Thyroid gland (tissue), 4 donors: ENCODE measurements around the gene IKZF1.

Experiments used
- POLR2A ChIP-seq, 2 donors: fragments of 450-650 bp; IDR thresholded peaks; one replicate each; pipeline ENCODE4 v1.6.1; 2017; ENCODE audit warnings: antibody characterized with exemption in 2 of 2, mild to moderate bottlenecking in 2 of 2, moderate library complexity in 1 of 2
- TF ChIP-seq, protein P1 (sequence below), 6 experiments: fragments of 200-600 bp in 3 of 6; fragments of 450-650 bp in 3 of 6; sonication (generic) in 3 of 6; IDR thresholded peaks; one replicate each; pipeline ENCODE4 v1.5.1; 2016 to 2019; ENCODE audit warnings: antibody characterized with exemption in 6 of 6, mild to moderate bottlenecking in 2 of 6, inconsistent platforms in 1 of 6, moderate library complexity in 1 of 6

DNA sequence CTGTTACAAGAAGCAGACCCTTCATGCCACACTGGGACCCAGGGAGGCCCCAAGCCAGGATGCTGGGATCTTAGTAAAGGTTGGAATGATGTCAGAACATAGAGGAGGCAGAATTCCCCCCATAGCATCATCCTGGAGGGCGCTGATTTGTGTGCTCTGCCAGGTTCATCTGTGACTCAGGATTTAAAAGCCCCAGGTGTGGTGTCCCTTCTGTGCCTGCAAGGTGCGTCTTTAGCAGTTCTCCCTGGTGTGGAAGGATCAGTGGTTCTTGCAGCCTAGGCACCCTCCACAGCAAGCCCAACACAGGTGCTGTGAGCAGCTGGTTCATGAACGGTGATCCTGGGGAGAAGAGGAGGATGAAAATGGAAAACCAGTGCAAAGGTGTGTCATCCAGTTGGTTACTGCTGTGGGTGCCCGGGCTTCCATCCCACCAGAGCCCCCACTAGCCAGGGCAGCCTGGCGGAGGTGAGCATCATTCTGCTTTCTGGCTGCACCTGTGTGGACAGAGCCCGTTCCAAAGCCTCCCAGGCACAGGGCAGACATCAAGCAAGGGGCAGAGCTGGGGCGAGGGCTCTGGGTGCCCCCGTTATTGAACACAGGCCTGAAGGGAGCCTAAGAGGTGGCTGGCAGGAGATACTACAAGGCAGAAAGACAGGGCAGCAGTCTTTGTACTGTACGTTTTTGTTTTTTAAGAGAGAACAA is 49.5 kb downstream of the IKZF1 start:
- TF ChIP-seq, protein P1, sequence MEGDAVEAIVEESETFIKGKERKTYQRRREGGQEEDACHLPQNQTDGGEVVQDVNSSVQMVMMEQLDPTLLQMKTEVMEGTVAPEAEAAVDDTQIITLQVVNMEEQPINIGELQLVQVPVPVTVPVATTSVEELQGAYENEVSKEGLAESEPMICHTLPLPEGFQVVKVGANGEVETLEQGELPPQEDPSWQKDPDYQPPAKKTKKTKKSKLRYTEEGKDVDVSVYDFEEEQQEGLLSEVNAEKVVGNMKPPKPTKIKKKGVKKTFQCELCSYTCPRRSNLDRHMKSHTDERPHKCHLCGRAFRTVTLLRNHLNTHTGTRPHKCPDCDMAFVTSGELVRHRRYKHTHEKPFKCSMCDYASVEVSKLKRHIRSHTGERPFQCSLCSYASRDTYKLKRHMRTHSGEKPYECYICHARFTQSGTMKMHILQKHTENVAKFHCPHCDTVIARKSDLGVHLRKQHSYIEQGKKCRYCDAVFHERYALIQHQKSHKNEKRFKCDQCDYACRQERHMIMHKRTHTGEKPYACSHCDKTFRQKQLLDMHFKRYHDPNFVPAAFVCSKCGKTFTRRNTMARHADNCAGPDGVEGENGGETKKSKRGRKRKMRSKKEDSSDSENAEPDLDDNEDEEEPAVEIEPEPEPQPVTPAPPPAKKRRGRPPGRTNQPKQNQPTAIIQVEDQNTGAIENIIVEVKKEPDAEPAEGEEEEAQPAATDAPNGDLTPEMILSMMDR (IDR thresholded peaks at IDR 0.05), result no peak
- no peak for TF ChIP-seq POLR2A (IDR thresholded peaks at IDR 0.05)
